NCI-H2107 treated with DMSO at 0.1 percent for 48 hours (cell line): ENCODE measurements around the gene TMEM151A.
"Not testable (repeated sequence)": the region's sequence is repeated elsewhere in the genome, so short reads cannot be mapped to it uniquely, and the experiment has no call there.

Source experiments
- DNase-seq: peaks from one replicate; lab custom pipeline; 2025; ENCODE audit not compliant: unreplicated experiment; lab: John Stamatoyannopoulos, UW

The TMEM151A gene

GRCh38 chr11:66297610-66298009, 5.9 kb downstream of the TMEM151A start:
- DNase-seq = no peak

- DNase-seq = no peak
Observed at GRCh38 chr11:66299186-66299585, 7.5 kb downstream of the TMEM151A start.

GRCh38 chr11:66302656-66303055, 11.0 kb downstream of the TMEM151A start:
- DNase-seq = no peak

GRCh38 chr11:66309475-66309874, 17.8 kb downstream of the TMEM151A start:
- DNase-seq = no peak

GRCh38 chr11:66310324-66310723, 18.6 kb downstream of the TMEM151A start:
- DNase-seq = no peak

GRCh38 chr11:66310803-66311440, 19.2 kb downstream of the TMEM151A start:
- DNase-seq = not testable (repeated sequence)

- DNase-seq = no peak
Observed at GRCh38 chr11:66311470-66311964, 19.8 kb downstream of the TMEM151A start.

GRCh38 chr11:66311965-66312548, 20.4 kb downstream of the TMEM151A start:
- DNase-seq = peak; percentile 83

- peak; percentile 83 for DNase-seq
Observed at GRCh38 chr11:66312549-66313320, 21.0 kb downstream of the TMEM151A start.

GRCh38 chr11:66313321-66314185, 21.9 kb downstream of the TMEM151A start:
- DNase-seq = no peak

- no peak for DNase-seq
Observed at GRCh38 chr11:66314186-66314501, 22.4 kb downstream of the TMEM151A start.

GRCh38 chr11:66314561-66315497, 23.1 kb downstream of the TMEM151A start:
- no peak for DNase-seq

- DNase-seq = no peak
Observed at GRCh38 chr11:66315498-66315885, 23.8 kb downstream of the TMEM151A start.

GRCh38 chr11:66315921-66316811, 24.5 kb downstream of the TMEM151A start:
- no peak for DNase-seq

- no peak for DNase-seq
Observed at GRCh38 chr11:66316849-66317251, 25.2 kb downstream of the TMEM151A start, which contains the start of gene CD248. Gene CD248, minus strand, starts transcription at chr11:66317044. Its CDS starts 17 bp downstream, at chr11:66317027.

GRCh38 chr11:66317322-66317722, 25.6 kb downstream of the TMEM151A start:
- DNase-seq = no peak

GRCh38 chr11:66317723-66318599, 26.3 kb downstream of the TMEM151A start:
- DNase-seq = no peak

GRCh38 chr11:66318600-66318970, 26.9 kb downstream of the TMEM151A start:
- no peak for DNase-seq
